ENCODE results near the gene SATB1.

DNA sequence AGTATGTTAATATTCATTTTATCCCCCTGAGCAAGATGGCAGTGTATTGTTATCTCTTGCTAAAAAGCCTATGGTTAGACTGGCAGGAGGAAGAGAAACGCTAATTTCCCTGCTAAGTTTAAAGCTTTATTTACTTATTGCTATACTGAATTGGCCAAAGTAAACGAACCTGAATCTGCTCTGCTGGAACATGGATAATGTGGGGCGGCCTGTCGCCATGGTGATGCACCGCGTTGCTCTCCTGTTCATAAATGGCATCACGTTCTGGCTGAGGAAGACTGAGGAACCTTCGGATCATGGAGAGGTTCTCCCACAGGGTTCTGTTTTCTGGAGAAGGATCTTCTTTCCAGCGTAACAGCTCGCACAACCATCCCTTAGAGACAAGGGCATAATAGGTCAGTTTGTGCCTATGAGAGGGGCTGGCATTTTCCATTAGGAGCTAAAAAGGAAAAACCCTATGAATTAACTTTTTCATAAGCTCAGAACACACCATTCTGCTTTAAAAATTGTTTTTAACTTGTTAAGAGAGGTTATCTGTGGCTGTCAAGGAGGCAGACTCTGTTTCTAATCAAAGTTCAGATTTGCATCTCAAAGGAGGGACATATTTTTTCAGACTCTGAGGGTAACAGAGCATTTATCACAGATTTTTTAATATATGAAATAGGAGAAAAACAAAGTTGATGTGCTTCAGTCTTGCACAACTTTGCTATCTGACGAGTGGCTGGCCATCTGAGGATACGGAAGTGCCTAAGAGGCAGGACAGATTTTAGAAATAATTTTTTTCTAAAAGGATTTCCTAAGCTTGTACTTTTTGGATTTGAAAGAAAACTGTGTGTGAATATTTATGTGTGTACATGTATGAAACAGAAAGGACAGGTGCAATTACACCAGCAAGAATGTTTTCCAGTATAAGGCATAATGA lies 73.1 kb downstream of the SATB1 start:
- no peak for TF ChIP-seq CTCF (IDR thresholded peaks at IDR 0.05; ENCODE audit: low read depth, low read length)
- no peak for TF ChIP-seq MYC (IDR thresholded peaks at IDR 0.05; ENCODE audit: low read depth, low read length)
- TF ChIP-seq POLR2A (IDR thresholded peaks at IDR 0.05; ENCODE audit: extremely low read depth, insufficient read length) = no peak
- TF ChIP-seq, protein P1, sequence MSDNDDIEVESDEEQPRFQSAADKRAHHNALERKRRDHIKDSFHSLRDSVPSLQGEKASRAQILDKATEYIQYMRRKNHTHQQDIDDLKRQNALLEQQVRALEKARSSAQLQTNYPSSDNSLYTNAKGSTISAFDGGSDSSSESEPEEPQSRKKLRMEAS (IDR thresholded peaks at IDR 0.05; ENCODE audit: low read depth, low read length) = no peak

Data from NB4 (cell line).